HUES64 (cell line): ENCODE results near the gene BIVM.

Experiments used
- H3K27ac ChIP-seq: 2 replicates; pipeline ENCODE4 v1.7.0; 2013; ENCODE audit warnings: low read depth, low read length, inconsistent platforms
- H3K27me3 ChIP-seq: 2 replicates; pipeline ENCODE4 v1.6.1; 2013; ENCODE audit warnings: mild to moderate bottlenecking, low read length; ENCODE audit not compliant: insufficient read depth
- H3K36me3 ChIP-seq: 2 replicates; pipeline ENCODE4 v1.6.1; 2013; ENCODE audit warnings: mild to moderate bottlenecking, low read length; ENCODE audit not compliant: insufficient read depth
- H3K4me1 ChIP-seq: 2 replicates; pipeline ENCODE4 v1.6.1; 2013; ENCODE audit warnings: mild to moderate bottlenecking, low read length, moderate library complexity; ENCODE audit not compliant: insufficient read depth
- H3K4me3 ChIP-seq: 2 replicates; pipeline ENCODE4 v1.5.1; 2013; ENCODE audit warnings: mild to moderate bottlenecking, low read length, moderate library complexity
- H3K9ac ChIP-seq: 2 replicates; pipeline ENCODE4 v1.6.1; 2013; ENCODE audit warnings: mild to moderate bottlenecking, low read depth, low read length
- H3K9me3 ChIP-seq: 2 replicates; pipeline ENCODE4 v1.6.1; 2013; ENCODE audit warnings: low read depth, low read length; ENCODE audit not compliant: insufficient read depth
- WGBS: fragments of 150-250, 120-280 bp; methylation state at CpG from one replicate; pipeline ENCODE4 v1.1.7; 2013; ENCODE audit warnings: missing lambda C conversion rate; 5-methylcytosine and 5-hydroxymethylcytosine counted together

The BIVM gene

GRCh38 chr13:102881819-102882686, 83.1 kb downstream of the BIVM start:
- WGBS, result 93% methylated on average over 1 of the region's 4 CpGs
- Histone ChIP-seq H3K27ac (no peak overlapping the region), H3K9me3 (no peaks in the 10 kb centered on the region), H3K27me3 (no peaks in the 10 kb centered on the region), H3K4me3 (no peak overlapping the region), H3K36me3 (no peaks in the 10 kb centered on the region), H3K4me1 (no peaks in the 10 kb centered on the region), H3K9ac (no peak overlapping the region)
